HUES64 (cell line): ENCODE results near the gene MYADML2.
"Not testable (repeated sequence)": the region's sequence is repeated elsewhere in the genome, so short reads cannot be mapped to it uniquely, and the experiment has no call there.

ENCODE experiments used
- H3K27ac ChIP-seq: 2 replicates; pipeline ENCODE4 v1.7.0; 2013; ENCODE audit warnings: low read depth, low read length, inconsistent platforms
- H3K27me3 ChIP-seq: 2 replicates; pipeline ENCODE4 v1.6.1; 2013; ENCODE audit warnings: mild to moderate bottlenecking, low read length; ENCODE audit not compliant: insufficient read depth
- H3K36me3 ChIP-seq: 2 replicates; pipeline ENCODE4 v1.6.1; 2013; ENCODE audit warnings: mild to moderate bottlenecking, low read length; ENCODE audit not compliant: insufficient read depth
- H3K4me1 ChIP-seq: 2 replicates; pipeline ENCODE4 v1.6.1; 2013; ENCODE audit warnings: mild to moderate bottlenecking, low read length, moderate library complexity; ENCODE audit not compliant: insufficient read depth
- H3K4me3 ChIP-seq: 2 replicates; pipeline ENCODE4 v1.5.1; 2013; ENCODE audit warnings: mild to moderate bottlenecking, low read length, moderate library complexity
- H3K9ac ChIP-seq: 2 replicates; pipeline ENCODE4 v1.6.1; 2013; ENCODE audit warnings: mild to moderate bottlenecking, low read depth, low read length
- H3K9me3 ChIP-seq: 2 replicates; pipeline ENCODE4 v1.6.1; 2013; ENCODE audit warnings: low read depth, low read length; ENCODE audit not compliant: insufficient read depth
- WGBS: fragments of 150-250, 120-280 bp; methylation state at CpG from one replicate; pipeline ENCODE4 v1.1.7; 2013; ENCODE audit warnings: missing lambda C conversion rate; 5-methylcytosine and 5-hydroxymethylcytosine counted together

The MYADML2 gene

GRCh38 chr17:81987161-81987770 lies 40.2 kb upstream of the MYADML2 start:
- H3K4me1 ChIP-seq: peaks cover 17% of the 10 kb centered on the region; the same call in 1 of the 2 replicates
- H3K4me3 ChIP-seq: no peak overlapping the region
- no peaks in the 10 kb centered on the region for H3K27me3 ChIP-seq
- WGBS: 96% methylated on average over 26 of the region's 26 CpGs
- no peak overlapping the region for H3K27ac ChIP-seq
- no peak overlapping the region for H3K9ac ChIP-seq
- peaks cover 34% of the 10 kb centered on the region for H3K36me3 ChIP-seq
- no peaks in the 10 kb centered on the region for H3K9me3 ChIP-seq

GRCh38 chr17:81986606-81987005 lies 39.6 kb upstream of the MYADML2 start:
- H3K4me3 ChIP-seq: no peak overlapping the region
- no peak overlapping the region for H3K27ac ChIP-seq
- no peaks in the 10 kb centered on the region for H3K9me3 ChIP-seq
- no peaks in the 10 kb centered on the region for H3K27me3 ChIP-seq
- WGBS: 96% methylated on average over 26 of the region's 26 CpGs
- H3K4me1 ChIP-seq: 0 out of 2 replicates have a peak, but pooled peaks cover 11% of the 10 kb centered on the region
- H3K36me3 ChIP-seq: peaks cover 34% of the 10 kb centered on the region
- no peak overlapping the region for H3K9ac ChIP-seq

- WGBS: 95% methylated on average over 21 of the region's 21 CpGs
- Histone ChIP-seq H3K4me3 (no peak overlapping the region), H3K9me3 (no peaks in the 10 kb centered on the region), H3K27me3 (no peaks in the 10 kb centered on the region), H3K36me3 (peaks cover 39% of the 10 kb centered on the region), H3K9ac (no peak overlapping the region), H3K4me1 (no peaks in the 10 kb centered on the region), H3K27ac (no peak overlapping the region)
Measured at GRCh38 chr17:81984773-81985410, 37.9 kb upstream of the MYADML2 start.

GRCh38 chr17:81983639-81984373 lies 36.8 kb upstream of the MYADML2 start:
- Histone ChIP-seq H3K4me3 (no peak overlapping the region), H3K4me1 (no peaks in the 10 kb centered on the region), H3K27ac (no peak overlapping the region), H3K36me3 (peaks cover 46% of the 10 kb centered on the region), H3K9me3 (no peaks in the 10 kb centered on the region), H3K9ac (no peak overlapping the region), H3K27me3 (no peaks in the 10 kb centered on the region)
- 97% methylated on average over 26 of the region's 26 CpGs for WGBS

- H3K9me3 ChIP-seq: no peaks in the 10 kb centered on the region
- H3K27me3 ChIP-seq: no peaks in the 10 kb centered on the region
- H3K27ac ChIP-seq: no peak overlapping the region
- H3K9ac ChIP-seq: no peak overlapping the region
- 97% methylated on average over 35 of the region's 35 CpGs for WGBS
- no peak overlapping the region for H3K4me3 ChIP-seq
- H3K4me1 ChIP-seq: no peaks in the 10 kb centered on the region
- H3K36me3 ChIP-seq: peaks cover 46% of the 10 kb centered on the region
Measured at GRCh38 chr17:81983011-81983638, 36.1 kb upstream of the MYADML2 start.

- H3K9ac ChIP-seq, H3K4me1 ChIP-seq, H3K27me3 ChIP-seq, H3K9me3 ChIP-seq, H3K4me3 ChIP-seq, H3K27ac ChIP-seq: not testable (repeated sequence)
- H3K36me3 ChIP-seq: peaks cover 41% of the 10 kb centered on the region
- 96% methylated on average over 12 of the region's 12 CpGs for WGBS
Measured at GRCh38 chr17:81981511-81981910, 34.5 kb upstream of the MYADML2 start.

- Histone ChIP-seq H3K27me3 (peaks cover 14% of the 10 kb centered on the region), H3K36me3 (peaks cover 34% of the 10 kb centered on the region), H3K27ac (no peak overlapping the region), H3K4me3 (no peak overlapping the region), H3K9ac (no peak overlapping the region), H3K9me3 (no peaks in the 10 kb centered on the region), H3K4me1 (no peaks in the 10 kb centered on the region)
- 94% methylated on average over 9 of the region's 9 CpGs for WGBS
Measured at GRCh38 chr17:81980707-81981343, 33.8 kb upstream of the MYADML2 start.

GRCh38 chr17:81980122-81980521 lies 33.1 kb upstream of the MYADML2 start:
- Histone ChIP-seq H3K27ac (no peak overlapping the region), H3K27me3 (peaks cover 20% of the 10 kb centered on the region), H3K36me3 (peaks cover 27% of the 10 kb centered on the region), H3K9me3 (no peaks in the 10 kb centered on the region), H3K4me1 (no peaks in the 10 kb centered on the region), H3K9ac (no peak overlapping the region), H3K4me3 (no peak overlapping the region)
- WGBS: 90% methylated on average over 4 of the region's 4 CpGs

GRCh38 chr17:81978524-81979298 lies 31.7 kb upstream of the MYADML2 start:
- Histone ChIP-seq H3K27ac (no peak overlapping the region), H3K4me3 (peak overlapping the region; percentile 73), H3K4me1 (no peaks in the 10 kb centered on the region), H3K36me3 (peaks cover 13% of the 10 kb centered on the region), H3K27me3 (peaks cover 27% of the 10 kb centered on the region), H3K9ac (0 out of 2 replicates have a peak overlapping the region, but pooled peaks have one; percentile 20), H3K9me3 (no peaks in the 10 kb centered on the region)
- whole genome bisulfite sequencing: 92% methylated on average over 27 of the region's 27 CpGs

- WGBS: under 1% methylated on average over 76 of the region's 76 CpGs
- H3K4me3 ChIP-seq: peak within 1 kb of the TSS; percentile 73
- H3K9me3 ChIP-seq: peaks cover 3% of the 10 kb centered on the region; the same call in 1 of the 2 replicates
- peak within 1 kb of the TSS; percentile 96 for H3K9ac ChIP-seq
- peaks cover 27% of the 10 kb centered on the region for H3K27me3 ChIP-seq
- H3K36me3 ChIP-seq: peaks cover 12% of the 10 kb centered on the region
- no peaks in the 10 kb centered on the region for H3K4me1 ChIP-seq
- H3K27ac ChIP-seq: peak within 1 kb of the TSS; percentile 97
Measured at GRCh38 chr17:81977211-81977808, 30.3 kb upstream of the MYADML2 start, which contains the start of gene ASPSCR1. ASPSCR1 (plus strand) TSS chr17:81977629; CDS start chr17:81977647, 18 bp downstream.
